HEK293 (cell line): ENCODE results near the gene ZNF224.

ENCODE experiments used
- GLIS2 ChIP-seq: fragments of 450-650 bp; formaldehyde crosslinking; IDR thresholded peaks from 2 replicates; pipeline ENCODE4 v1.5.1; 2016; ENCODE audit warnings: missing biosample characterization, missing genetic modification characterization
- IKZF3 ChIP-seq: fragments of 450-650 bp; IDR thresholded peaks from 2 replicates; pipeline ENCODE4 v1.5.0; 2018; ENCODE audit warnings: missing biosample characterization, mild to moderate bottlenecking, missing genetic modification characterization, moderate library complexity
- SP2 ChIP-seq: fragments of 450-650 bp; formaldehyde crosslinking; IDR thresholded peaks from 2 replicates; pipeline ENCODE4 v1.5.1; 2016; ENCODE audit warnings: missing biosample characterization, missing genetic modification characterization
- SP3 ChIP-seq: fragments of 450-650 bp; formaldehyde crosslinking; IDR thresholded peaks from 2 replicates; pipeline ENCODE4 v1.5.1; 2016; ENCODE audit warnings: missing biosample characterization, missing genetic modification characterization
- ZBTB20 ChIP-seq: fragments of 450-650 bp; formaldehyde crosslinking; IDR thresholded peaks from 2 replicates; pipeline ENCODE4 v1.5.1; 2016; ENCODE audit warnings: missing biosample characterization, missing genetic modification characterization
- ZBTB8A ChIP-seq: fragments of 450-650 bp; formaldehyde crosslinking; IDR thresholded peaks from 2 replicates; pipeline ENCODE4 v1.5.1; 2016; ENCODE audit warnings: missing biosample characterization, missing genetic modification characterization
- ZNF133 ChIP-seq: fragments of 450-650 bp; formaldehyde crosslinking; IDR thresholded peaks from 2 replicates; pipeline ENCODE4 v1.5.1; 2016; ENCODE audit warnings: missing biosample characterization, missing genetic modification characterization
- ZNF174 ChIP-seq: fragments of 450-650 bp; formaldehyde crosslinking; IDR thresholded peaks from 2 replicates; pipeline ENCODE4 v1.5.0; 2017; ENCODE audit warnings: missing biosample characterization, mild to moderate bottlenecking, missing genetic modification characterization
- ZNF2 ChIP-seq: fragments of 450-650 bp; formaldehyde crosslinking; IDR thresholded peaks from 2 replicates; pipeline ENCODE4 v1.5.1; 2016; ENCODE audit warnings: missing biosample characterization, missing genetic modification characterization
- ZNF23 ChIP-seq: fragments of 450-650 bp; formaldehyde crosslinking; IDR thresholded peaks from 2 replicates; pipeline ENCODE4 v1.5.1; 2016; ENCODE audit warnings: missing biosample characterization, missing genetic modification characterization, borderline replicate concordance
- ZNF239 ChIP-seq: fragments of 450-650 bp; formaldehyde crosslinking; IDR thresholded peaks from 2 replicates; pipeline ENCODE4 v1.5.1; 2016; ENCODE audit warnings: missing biosample characterization, missing genetic modification characterization
- ZNF292 ChIP-seq: fragments of 450-650 bp; formaldehyde crosslinking; IDR thresholded peaks from 2 replicates; pipeline ENCODE4 v1.5.1; 2016; ENCODE audit warnings: low read depth, missing biosample characterization, missing genetic modification characterization, borderline replicate concordance
- ZNF324 ChIP-seq: fragments of 450-650 bp; formaldehyde crosslinking; IDR thresholded peaks from 2 replicates; pipeline ENCODE4 v1.5.1; 2016; ENCODE audit warnings: missing biosample characterization, missing genetic modification characterization
- ZNF37A ChIP-seq: fragments of 450-650 bp; IDR thresholded peaks from 2 replicates; pipeline ENCODE4 v1.5.1; 2018; ENCODE audit warnings: missing biosample characterization, missing genetic modification characterization
- ZNF391 ChIP-seq: fragments of 450-650 bp; formaldehyde crosslinking; IDR thresholded peaks from 2 replicates; pipeline ENCODE4 v1.5.1; 2016; ENCODE audit warnings: low read depth, missing biosample characterization, missing genetic modification characterization, borderline replicate concordance
- ZNF394 ChIP-seq: fragments of 450-650 bp; formaldehyde crosslinking; IDR thresholded peaks from 2 replicates; pipeline ENCODE4 v1.5.1; 2016; ENCODE audit warnings: missing biosample characterization, missing genetic modification characterization, mild to moderate bottlenecking, moderate library complexity, borderline replicate concordance
- ZNF561 ChIP-seq: fragments of 450-650 bp; IDR thresholded peaks from 2 replicates; pipeline ENCODE4 v1.5.1; 2018; ENCODE audit warnings: missing biosample characterization, missing genetic modification characterization, borderline replicate concordance
- ZNF600 ChIP-seq: fragments of 450-650 bp; formaldehyde crosslinking; IDR thresholded peaks from 2 replicates; pipeline ENCODE4 v1.5.1; 2016; ENCODE audit warnings: missing biosample characterization, missing genetic modification characterization
- ZNF610 ChIP-seq: fragments of 450-650 bp; formaldehyde crosslinking; IDR thresholded peaks from 2 replicates; pipeline ENCODE4 v1.5.1; 2016; ENCODE audit warnings: missing biosample characterization, missing genetic modification characterization, borderline replicate concordance
- ZNF623 ChIP-seq: fragments of 450-650 bp; formaldehyde crosslinking; IDR thresholded peaks from 2 replicates; pipeline ENCODE4 v1.5.1; 2016; ENCODE audit warnings: missing biosample characterization, missing genetic modification characterization
- ZNF768 ChIP-seq: fragments of 450-650 bp; formaldehyde crosslinking; IDR thresholded peaks from 2 replicates; pipeline ENCODE4 v1.5.1; 2018; ENCODE audit warnings: missing biosample characterization, mild to moderate bottlenecking, missing genetic modification characterization
- ZSCAN16 ChIP-seq: fragments of 450-650 bp; formaldehyde crosslinking; IDR thresholded peaks from 2 replicates; pipeline ENCODE4 v1.5.1; 2016; ENCODE audit warnings: missing biosample characterization, missing genetic modification characterization
- ZSCAN30 ChIP-seq: fragments of 450-650 bp; IDR thresholded peaks from 2 replicates; pipeline ENCODE4 v1.5.1; 2018; ENCODE audit warnings: missing biosample characterization, mild to moderate bottlenecking, missing genetic modification characterization, moderate library complexity
- TF ChIP-seq, protein P1 (sequence below): fragments of 450-650 bp; formaldehyde crosslinking; IDR thresholded peaks from 2 replicates; pipeline ENCODE4 v1.5.1; 2017; ENCODE audit warnings: missing biosample characterization, missing genetic modification characterization
- TF ChIP-seq, protein P2 (sequence below): fragments of 450-650 bp; formaldehyde crosslinking; optimal IDR thresholded peaks from 2 replicates; pipeline ENCODE3; 2016; ENCODE audit warnings: missing biosample characterization, mild to moderate bottlenecking, missing genetic modification characterization
- TF ChIP-seq, protein P3 (sequence below): fragments of 450-650 bp; formaldehyde crosslinking; IDR thresholded peaks from 2 replicates; pipeline ENCODE4 v1.5.1; 2016; ENCODE audit warnings: missing biosample characterization, missing genetic modification characterization
- TF ChIP-seq, protein P4 (sequence below): fragments of 450-650 bp; formaldehyde crosslinking; IDR thresholded peaks from 2 replicates; pipeline ENCODE4 v1.5.1; 2016; ENCODE audit warnings: missing biosample characterization, missing genetic modification characterization

Gene ZNF224

DNA sequence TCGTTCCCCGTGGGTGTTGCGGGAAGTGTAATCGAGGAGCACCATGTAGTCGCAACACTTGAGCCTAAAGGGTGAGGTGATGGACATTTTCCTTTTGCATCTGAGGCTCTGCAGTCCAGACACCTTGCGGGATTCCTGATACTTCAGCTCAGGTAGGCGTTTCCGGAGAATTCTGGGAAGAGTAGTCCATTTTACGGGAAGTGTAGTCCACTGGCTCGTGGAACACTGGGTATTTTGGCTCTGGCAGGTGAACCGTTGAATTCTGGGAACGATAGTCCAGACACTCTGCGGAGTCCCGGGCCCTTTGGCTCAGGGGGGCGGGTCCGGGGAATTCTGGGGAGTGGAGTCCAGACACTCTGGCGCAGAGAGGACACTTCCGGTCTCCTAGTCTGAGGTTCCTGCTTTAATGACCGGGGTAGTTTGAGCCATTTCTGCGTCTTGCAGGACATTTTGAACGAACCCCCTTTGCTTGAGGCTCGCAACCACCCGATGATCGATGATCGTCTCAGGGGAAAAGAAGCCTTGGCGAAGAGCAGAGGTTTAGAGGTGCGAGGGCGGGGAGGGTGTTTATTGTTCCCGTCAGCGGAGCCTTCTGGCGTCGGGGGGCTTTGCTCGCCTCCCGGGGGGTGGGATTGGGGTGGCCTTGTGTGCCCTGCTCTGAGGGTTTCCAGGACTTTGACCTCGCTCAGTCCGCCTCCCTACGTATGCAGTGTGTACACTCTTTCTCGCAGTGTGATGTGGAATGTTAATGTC, 42.3 kb upstream of the ZNF224 start, which contains the start of gene ZNF223 (continued):
- peak; percentile 72; the same call in 1 of the 2 replicates for TF ChIP-seq ZNF324
- TF ChIP-seq, protein P1, sequence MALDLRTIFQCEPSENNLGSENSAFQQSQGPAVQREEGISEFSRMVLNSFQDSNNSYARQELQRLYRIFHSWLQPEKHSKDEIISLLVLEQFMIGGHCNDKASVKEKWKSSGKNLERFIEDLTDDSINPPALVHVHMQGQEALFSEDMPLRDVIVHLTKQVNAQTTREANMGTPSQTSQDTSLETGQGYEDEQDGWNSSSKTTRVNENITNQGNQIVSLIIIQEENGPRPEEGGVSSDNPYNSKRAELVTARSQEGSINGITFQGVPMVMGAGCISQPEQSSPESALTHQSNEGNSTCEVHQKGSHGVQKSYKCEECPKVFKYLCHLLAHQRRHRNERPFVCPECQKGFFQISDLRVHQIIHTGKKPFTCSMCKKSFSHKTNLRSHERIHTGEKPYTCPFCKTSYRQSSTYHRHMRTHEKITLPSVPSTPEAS (tag by site-specific recombination), result peak; percentile 11; the same call in 1 of the 2 replicates
- peak; percentile 21; the same call in 1 of the 2 replicates for TF ChIP-seq ZNF623
- TF ChIP-seq ZNF391 (tag by site-specific recombination), result 0 out of 2 replicates have a peak, but pooled peaks have one; percentile 10
- TF ChIP-seq, protein P2, sequence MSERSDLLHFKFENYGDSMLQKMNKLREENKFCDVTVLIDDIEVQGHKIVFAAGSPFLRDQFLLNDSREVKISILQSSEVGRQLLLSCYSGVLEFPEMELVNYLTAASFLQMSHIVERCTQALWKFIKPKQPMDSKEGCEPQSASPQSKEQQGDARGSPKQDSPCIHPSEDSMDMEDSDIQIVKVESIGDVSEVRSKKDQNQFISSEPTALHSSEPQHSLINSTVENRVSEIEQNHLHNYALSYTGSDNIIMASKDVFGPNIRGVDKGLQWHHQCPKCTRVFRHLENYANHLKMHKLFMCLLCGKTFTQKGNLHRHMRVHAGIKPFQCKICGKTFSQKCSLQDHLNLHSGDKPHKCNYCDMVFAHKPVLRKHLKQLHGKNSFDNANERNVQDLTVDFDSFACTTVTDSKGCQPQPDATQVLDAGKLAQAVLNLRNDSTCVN (tag by site-specific recombination), result peak; percentile 36
- TF ChIP-seq ZNF174 (tag by site-specific recombination), result no peak
- TF ChIP-seq ZNF292 (tag by site-specific recombination), result no peak
- TF ChIP-seq ZNF239 (tag by site-specific recombination), result 0 out of 2 replicates have a peak, but pooled peaks have one; percentile 31
- TF ChIP-seq ZNF610, result peak; percentile 67; the same call in 1 of the 2 replicates
- TF ChIP-seq, protein P3, sequence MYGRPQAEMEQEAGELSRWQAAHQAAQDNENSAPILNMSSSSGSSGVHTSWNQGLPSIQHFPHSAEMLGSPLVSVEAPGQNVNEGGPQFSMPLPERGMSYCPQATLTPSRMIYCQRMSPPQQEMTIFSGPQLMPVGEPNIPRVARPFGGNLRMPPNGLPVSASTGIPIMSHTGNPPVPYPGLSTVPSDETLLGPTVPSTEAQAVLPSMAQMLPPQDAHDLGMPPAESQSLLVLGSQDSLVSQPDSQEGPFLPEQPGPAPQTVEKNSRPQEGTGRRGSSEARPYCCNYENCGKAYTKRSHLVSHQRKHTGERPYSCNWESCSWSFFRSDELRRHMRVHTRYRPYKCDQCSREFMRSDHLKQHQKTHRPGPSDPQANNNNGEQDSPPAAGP, result peak; percentile 48
- TF ChIP-seq GLIS2 (tag by site-specific recombination), result peak; percentile 93
- TF ChIP-seq SP2 (tag by site-specific recombination), result peak; percentile 86
- 0 out of 2 replicates have a peak, but pooled peaks have one; percentile 7 for TF ChIP-seq ZSCAN30 (tag by site-specific recombination)
- TF ChIP-seq ZBTB20 (tag by site-specific recombination), result peak; percentile 100
- TF ChIP-seq ZNF37A (tag by site-specific recombination), result no peak
- no peak for TF ChIP-seq ZNF23 (tag by site-specific recombination)
- TF ChIP-seq ZNF768 (tag by site-specific recombination), result no peak
- 0 out of 2 replicates have a peak, but pooled peaks have one; percentile 24 for TF ChIP-seq ZSCAN16 (tag by site-specific recombination)
- TF ChIP-seq ZNF2 (tag by site-specific recombination), result peak; percentile 47; the same call in 1 of the 2 replicates
- TF ChIP-seq ZBTB8A (tag by site-specific recombination), result peak; percentile 43
- TF ChIP-seq SP3, result peak; percentile 99
- peak; percentile 100 for TF ChIP-seq IKZF3 (tag by site-specific recombination)
- peak; percentile 76 for TF ChIP-seq ZNF600 (tag by site-specific recombination)
- peak; percentile 63; the same call in 1 of the 2 replicates for TF ChIP-seq ZNF394
- TF ChIP-seq ZNF561, result peak; percentile 47; the same call in 1 of the 2 replicates
- no peak for TF ChIP-seq ZNF133 (tag by site-specific recombination)
- TF ChIP-seq, protein P4, sequence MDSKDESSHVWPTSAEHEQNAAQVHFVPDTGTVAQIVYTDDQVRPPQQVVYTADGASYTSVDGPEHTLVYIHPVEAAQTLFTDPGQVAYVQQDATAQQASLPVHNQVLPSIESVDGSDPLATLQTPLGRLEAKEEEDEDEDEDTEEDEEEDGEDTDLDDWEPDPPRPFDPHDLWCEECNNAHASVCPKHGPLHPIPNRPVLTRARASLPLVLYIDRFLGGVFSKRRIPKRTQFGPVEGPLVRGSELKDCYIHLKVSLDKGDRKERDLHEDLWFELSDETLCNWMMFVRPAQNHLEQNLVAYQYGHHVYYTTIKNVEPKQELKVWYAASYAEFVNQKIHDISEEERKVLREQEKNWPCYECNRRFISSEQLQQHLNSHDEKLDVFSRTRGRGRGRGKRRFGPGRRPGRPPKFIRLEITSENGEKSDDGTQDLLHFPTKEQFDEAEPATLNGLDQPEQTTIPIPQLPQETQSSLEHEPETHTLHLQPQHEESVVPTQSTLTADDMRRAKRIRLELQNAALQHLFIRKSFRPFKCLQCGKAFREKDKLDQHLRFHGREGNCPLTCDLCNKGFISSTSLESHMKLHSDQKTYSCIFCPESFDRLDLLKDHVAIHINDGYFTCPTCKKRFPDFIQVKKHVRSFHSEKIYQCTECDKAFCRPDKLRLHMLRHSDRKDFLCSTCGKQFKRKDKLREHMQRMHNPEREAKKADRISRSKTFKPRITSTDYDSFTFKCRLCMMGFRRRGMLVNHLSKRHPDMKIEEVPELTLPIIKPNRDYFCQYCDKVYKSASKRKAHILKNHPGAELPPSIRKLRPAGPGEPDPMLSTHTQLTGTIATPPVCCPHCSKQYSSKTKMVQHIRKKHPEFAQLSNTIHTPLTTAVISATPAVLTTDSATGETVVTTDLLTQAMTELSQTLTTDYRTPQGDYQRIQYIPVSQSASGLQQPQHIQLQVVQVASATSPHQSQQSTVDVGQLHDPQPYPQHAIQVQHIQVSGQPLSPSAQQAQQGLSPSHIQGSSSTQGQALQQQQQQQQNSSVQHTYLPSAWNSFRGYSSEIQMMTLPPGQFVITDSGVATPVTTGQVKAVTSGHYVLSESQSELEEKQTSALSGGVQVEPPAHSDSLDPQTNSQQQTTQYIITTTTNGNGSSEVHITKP (tag by site-specific recombination), result peak; percentile 95
